Measurements from ENCODE around the gene NNT. TPM values are rescaled to one million over a fixed set of nuclear protein-coding genes. Genes with fewer than 3 reads are reported as not detected.

The NNT gene
- total RNA-seq, 4 donors from 2014 or later = 52.0 to 91.1 (median 74.3) TPM

GRCh38 chr5:43646992-43647391 is 44.0 kb downstream of the NNT start:
- Histone ChIP-seq H3K36me3 (peaks cover 0 to 70% of the 10 kb centered on the region in 2 donors), H3K4me1 (peaks cover 0 to 27% (median 2%) of the 10 kb centered on the region in 3 donors), H3K27me3 (no peaks in the 10 kb centered on the region), H3K4me3 (no peak overlapping the region), H3K9me3 (no peaks in the 10 kb centered on the region), H3K27ac (no peak overlapping the region)
- WGBS, 2 donors (ENCODE audit: low coverage in 1 of 2) = 78 to 88% methylated on average over 1 of the region's 1 CpG
- TF ChIP-seq EP300 (IDR thresholded peaks at IDR 0.05) (no peak), POLR2A (IDR thresholded peaks at IDR 0.05) (no peak), POLR2AphosphoS5 (IDR thresholded peaks at IDR 0.05) (no peak)
- no peak for ATAC-seq

GRCh38 chr5:43647789-43648188 is 44.8 kb downstream of the NNT start:
- no peak for TF ChIP-seq POLR2A (IDR thresholded peaks at IDR 0.05)
- TF ChIP-seq POLR2AphosphoS5 (IDR thresholded peaks at IDR 0.05) = no peak
- TF ChIP-seq CTCF (IDR thresholded peaks at IDR 0.05) = no peak
- no peak for TF ChIP-seq EP300 (IDR thresholded peaks at IDR 0.05)
- Histone ChIP-seq H3K27ac (no peak overlapping the region), H3K4me3 (no peak overlapping the region), H3K9me3 (no peaks in the 10 kb centered on the region), H3K4me1 (peaks cover 0 to 19% (median 0%) of the 10 kb centered on the region in 3 donors), H3K27me3 (no peaks in the 10 kb centered on the region), H3K36me3 (peaks cover 0 to 78% of the 10 kb centered on the region in 2 donors)
- ATAC-seq = no peak

DNA sequence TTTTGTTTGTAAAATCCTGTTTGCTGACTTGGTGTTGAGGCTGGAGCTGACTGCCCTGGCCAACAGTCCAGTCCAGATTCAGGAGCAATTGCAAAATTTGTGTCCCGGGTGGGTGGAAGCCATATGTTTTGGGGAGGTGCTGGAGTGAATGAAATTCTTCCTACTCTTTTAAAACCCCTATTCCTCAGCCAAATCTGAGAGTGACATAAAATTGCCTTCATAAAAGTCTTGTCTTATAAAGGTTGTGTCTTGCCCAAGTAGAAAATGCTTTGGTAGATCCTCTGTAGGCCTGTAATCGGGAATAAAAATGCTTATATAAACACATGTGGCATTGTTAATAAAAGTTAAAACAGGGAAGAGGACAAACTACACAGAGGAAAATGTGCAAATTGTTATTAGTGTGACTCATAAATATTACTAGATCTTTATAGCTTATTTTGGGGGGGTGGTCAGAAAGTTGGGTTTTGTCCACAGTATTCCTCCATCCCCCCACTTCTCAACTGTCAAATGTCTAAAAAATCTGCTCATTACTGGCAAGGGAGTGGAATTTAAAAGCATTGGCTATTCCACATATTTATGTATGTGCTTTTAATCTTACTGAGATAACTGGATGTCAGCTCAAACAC is 45.6 kb downstream of the NNT start:
- WGBS, 2 donors (ENCODE audit: low coverage in 1 of 2) = 23 to 40% methylated on average over 1 to 2 of the region's 2 CpGs
- Histone ChIP-seq H3K4me3 (no peak overlapping the region), H3K36me3 (peaks cover 0 to 86% of the 10 kb centered on the region in 2 donors), H3K4me1 (peaks cover 0 to 11% (median 0%) of the 10 kb centered on the region in 3 donors), H3K27ac (peak overlapping the region in 2 of 4 donors; percentile 1 to 18), H3K9me3 (no peaks in the 10 kb centered on the region), H3K27me3 (no peaks in the 10 kb centered on the region)
- TF ChIP-seq POLR2A (IDR thresholded peaks at IDR 0.05) (no peak), CTCF (IDR thresholded peaks at IDR 0.05) (no peak), POLR2AphosphoS5 (IDR thresholded peaks at IDR 0.05) (no peak), EP300 (IDR thresholded peaks at IDR 0.05) (no peak)
- peak; percentile 41 for ATAC-seq

GRCh38 chr5:43649256-43649655 is 46.3 kb downstream of the NNT start:
- no peaks in the 10 kb centered on the region for H3K9me3 ChIP-seq
- H3K27me3 ChIP-seq = no peaks in the 10 kb centered on the region
- no peak overlapping the region for H3K4me3 ChIP-seq
- no peak for ATAC-seq
- WGBS, 2 donors (ENCODE audit: low coverage in 1 of 2) = 19 to 44% methylated on average over 2 of the region's 2 CpGs
- H3K36me3 ChIP-seq = peaks cover 0 to 93% of the 10 kb centered on the region in 2 donors
- peaks cover 0 to 6% (median 0%) of the 10 kb centered on the region in 3 donors for H3K4me1 ChIP-seq
- H3K27ac ChIP-seq = peak overlapping the region in 2 of 4 donors; percentile 1 to 18
- TF ChIP-seq POLR2AphosphoS5 (IDR thresholded peaks at IDR 0.05) = no peak
- TF ChIP-seq POLR2A (IDR thresholded peaks at IDR 0.05) = no peak
- TF ChIP-seq CTCF (IDR thresholded peaks at IDR 0.05) = no peak
- no peak for TF ChIP-seq EP300 (IDR thresholded peaks at IDR 0.05)

DNA sequence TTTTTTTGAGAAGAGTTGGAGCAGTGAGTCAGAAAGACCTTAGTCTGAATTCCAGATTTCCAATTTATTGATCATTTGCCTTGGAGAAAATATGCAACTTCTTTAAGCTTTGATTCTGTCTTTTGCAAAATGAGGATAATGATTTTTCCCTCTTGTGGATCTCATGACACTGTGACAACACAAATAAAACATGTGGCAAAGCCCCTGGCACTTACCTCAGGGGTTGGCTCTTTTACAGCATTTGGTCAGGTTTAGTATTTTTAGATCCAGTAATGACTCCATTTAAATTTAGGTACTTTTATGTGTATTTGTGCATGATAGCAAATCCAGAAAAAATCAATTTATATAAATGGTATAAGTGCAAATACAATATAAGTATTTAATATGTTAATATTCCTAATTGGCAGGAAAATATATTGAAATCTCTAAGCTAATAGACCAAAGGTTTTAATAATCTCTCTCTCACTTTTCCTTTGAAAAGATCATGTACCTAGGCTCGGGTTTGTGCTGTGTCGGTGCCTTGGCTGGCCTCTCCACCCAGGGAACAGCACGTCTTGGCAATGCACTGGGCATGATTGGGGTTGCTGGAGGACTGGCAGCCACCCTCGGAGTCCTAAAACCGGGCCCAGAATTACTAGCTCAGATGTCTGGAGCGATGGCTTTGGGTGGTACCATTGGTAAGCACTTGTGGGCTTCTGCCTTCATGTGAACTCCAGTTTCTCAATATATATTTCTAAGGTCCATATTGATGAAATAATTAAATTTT is 49.7 kb downstream of the NNT start:
- Histone ChIP-seq H3K36me3 (peaks cover 3 to 96% of the 10 kb centered on the region in 2 donors), H3K27me3 (no peaks in the 10 kb centered on the region), H3K4me3 (no peak overlapping the region), H3K4me1 (peaks cover 0 to 4% (median 0%) of the 10 kb centered on the region in 3 donors), H3K9me3 (no peaks in the 10 kb centered on the region), H3K27ac (no peak overlapping the region)
- WGBS, 2 donors (ENCODE audit: low coverage in 1 of 2) = 94 to 98% methylated on average over 6 of the region's 6 CpGs
- ATAC-seq = no peak
- TF ChIP-seq EP300 (IDR thresholded peaks at IDR 0.05) (no peak), POLR2AphosphoS5 (IDR thresholded peaks at IDR 0.05) (no peak), CTCF (IDR thresholded peaks at IDR 0.05) (no peak), POLR2A (IDR thresholded peaks at IDR 0.05) (no peak)
